LNCaP clone FGC (cell line): ENCODE results near the gene UBE2E1.

Experiments
- DNase-seq: peaks from one replicate; pipeline ENCODE4 v3.0.0-alpha.2; 2011; ENCODE audit warnings: low read depth
- H3K4me3 ChIP-seq: 2 replicates; pipeline ENCODE4 v1.5.1; 2011; ENCODE audit warnings: mild to moderate bottlenecking, low read depth, low read length, control low read depth
- TF ChIP-seq, protein P1 (sequence below): IDR thresholded peaks from 2 replicates; pipeline ENCODE4 v1.5.1; 2012; ENCODE audit warnings: mild to moderate bottlenecking; ENCODE audit not compliant: control insufficient read depth, insufficient read depth; ENCODE audit errors: extremely low read depth

The UBE2E1 gene

DNA sequence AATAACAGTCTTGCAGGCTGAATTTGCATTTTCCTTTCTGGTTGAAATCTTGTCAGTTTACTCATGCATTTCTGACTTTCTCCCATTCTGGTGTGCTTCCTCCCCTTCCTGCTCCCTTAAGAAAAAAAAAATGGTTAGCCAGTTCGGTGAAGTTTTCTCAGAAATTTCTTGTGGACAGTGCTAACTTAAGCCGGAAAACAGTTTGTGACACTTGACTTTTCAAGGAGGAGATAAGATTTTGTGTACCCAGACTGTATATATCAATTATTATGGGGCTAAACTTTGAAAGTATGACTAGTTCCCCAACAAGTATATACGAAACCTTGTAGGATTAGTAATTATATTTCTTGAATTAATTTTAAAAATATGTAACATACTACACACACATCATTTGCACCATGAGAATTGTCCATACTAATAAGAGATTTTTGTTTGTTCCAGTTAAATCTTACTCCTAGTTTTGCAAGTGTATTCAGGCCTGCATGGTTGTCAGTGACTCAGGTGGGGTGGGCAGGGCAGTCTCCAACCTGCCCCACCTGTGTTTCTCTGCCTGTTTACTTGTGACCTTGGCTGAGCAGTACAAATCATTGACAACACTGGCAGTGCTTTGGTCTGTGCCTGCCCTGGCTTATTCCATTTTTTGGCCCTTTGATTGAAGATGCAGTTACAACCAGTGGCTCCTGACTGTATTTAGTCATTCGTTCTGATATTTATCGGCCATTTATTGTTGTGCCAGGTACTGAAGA is 19.1 kb downstream of the UBE2E1 start:
- DNase-seq: no peak
- TF ChIP-seq, protein P1, sequence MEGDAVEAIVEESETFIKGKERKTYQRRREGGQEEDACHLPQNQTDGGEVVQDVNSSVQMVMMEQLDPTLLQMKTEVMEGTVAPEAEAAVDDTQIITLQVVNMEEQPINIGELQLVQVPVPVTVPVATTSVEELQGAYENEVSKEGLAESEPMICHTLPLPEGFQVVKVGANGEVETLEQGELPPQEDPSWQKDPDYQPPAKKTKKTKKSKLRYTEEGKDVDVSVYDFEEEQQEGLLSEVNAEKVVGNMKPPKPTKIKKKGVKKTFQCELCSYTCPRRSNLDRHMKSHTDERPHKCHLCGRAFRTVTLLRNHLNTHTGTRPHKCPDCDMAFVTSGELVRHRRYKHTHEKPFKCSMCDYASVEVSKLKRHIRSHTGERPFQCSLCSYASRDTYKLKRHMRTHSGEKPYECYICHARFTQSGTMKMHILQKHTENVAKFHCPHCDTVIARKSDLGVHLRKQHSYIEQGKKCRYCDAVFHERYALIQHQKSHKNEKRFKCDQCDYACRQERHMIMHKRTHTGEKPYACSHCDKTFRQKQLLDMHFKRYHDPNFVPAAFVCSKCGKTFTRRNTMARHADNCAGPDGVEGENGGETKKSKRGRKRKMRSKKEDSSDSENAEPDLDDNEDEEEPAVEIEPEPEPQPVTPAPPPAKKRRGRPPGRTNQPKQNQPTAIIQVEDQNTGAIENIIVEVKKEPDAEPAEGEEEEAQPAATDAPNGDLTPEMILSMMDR: no peak

DNA sequence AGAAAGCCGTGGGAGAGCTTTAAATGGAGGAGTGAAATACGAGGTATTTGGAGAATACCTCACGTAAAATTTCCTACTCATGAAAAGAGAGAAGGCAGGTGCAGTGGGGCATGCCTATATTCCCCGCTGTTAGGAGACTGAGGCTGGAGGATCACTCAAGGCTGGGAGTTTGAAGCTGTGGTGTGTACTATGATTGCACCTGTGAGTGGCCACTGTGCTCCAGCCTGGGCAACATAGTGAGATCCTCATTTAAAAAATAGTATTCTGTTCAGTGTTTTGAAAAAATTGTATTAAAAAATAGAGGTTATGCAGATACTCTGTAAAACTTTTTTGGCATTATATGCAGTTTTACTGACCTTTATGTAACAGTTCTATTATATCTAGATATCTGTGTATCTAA is 20.0 kb downstream of the UBE2E1 start:
- no peak for DNase-seq
- no peak overlapping the region for H3K4me3 ChIP-seq
- TF ChIP-seq, protein P1: no peak

More for the DNA sequence above, 19.1 kb downstream of the UBE2E1 start:
- H3K4me3 ChIP-seq: no peak overlapping the region

DNA sequence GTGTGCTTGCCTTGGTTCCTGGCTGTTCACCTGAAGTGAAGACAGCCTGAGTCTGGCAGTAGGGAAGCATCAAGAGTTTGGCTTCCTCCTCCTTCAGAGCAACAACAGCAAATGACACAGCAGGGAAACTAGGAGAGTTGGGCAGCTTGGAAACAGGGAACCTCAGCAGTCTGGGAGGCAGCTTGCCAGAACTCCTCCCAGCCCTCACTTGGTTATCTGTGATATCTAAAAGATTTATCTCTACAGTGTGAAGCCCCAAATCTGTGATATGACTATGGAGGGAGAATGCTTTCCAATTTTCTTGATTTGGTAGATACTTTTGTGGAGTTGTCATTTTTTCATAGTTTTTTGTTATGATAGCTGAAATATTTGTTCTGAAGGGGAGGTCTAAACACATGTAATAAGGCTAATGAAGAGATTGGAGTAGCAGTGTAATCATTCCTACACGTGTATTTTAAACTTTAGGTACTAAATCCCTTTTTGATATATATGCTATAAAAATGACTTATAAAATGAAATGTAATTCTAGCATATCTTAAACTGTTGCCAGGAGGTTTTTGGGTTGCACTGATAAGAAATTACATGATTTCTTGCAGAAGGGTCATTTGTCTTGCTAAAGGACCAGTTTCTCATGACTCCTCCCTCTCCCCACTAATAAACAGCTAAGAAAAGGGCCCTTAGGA is 20.8 kb downstream of the UBE2E1 start:
- TF ChIP-seq, protein P1: no peak
- DNase-seq: no peak
- H3K4me3 ChIP-seq: no peak overlapping the region

DNA sequence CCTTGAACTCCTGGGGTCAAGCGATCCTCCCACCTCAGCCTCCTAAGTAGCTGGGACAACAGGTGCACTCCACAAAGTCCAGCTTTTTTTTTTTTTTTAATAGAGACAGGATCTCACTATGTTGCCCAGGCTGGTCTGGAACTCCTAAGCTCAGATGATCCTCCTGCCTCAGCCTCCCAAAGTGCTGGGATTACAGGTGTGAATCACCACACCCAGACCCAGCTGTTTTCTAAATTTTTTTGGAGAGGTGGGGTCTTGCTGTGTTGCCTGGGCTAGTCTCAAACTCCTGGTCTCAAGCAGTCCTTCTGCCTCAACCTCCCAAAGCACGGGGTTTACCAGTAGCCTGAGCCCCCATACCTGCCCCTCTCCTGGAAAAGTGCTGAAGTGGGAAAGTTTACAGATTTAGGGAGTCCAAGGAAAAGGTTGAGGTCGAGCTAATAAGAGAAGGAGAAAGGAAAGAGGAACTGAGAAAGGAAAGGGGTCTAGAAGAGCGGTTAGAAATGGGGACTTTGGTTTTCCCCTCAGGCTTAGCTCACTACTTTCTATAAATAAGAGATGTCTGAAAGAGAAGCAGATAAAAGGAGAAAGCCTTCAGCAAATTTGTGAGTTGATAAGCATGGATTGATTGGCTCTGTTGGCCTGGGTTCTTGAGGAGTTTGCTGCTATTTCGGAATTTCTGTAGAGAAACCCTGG is 23.6 kb downstream of the UBE2E1 start:
- H3K4me3 ChIP-seq: no peak overlapping the region
- TF ChIP-seq, protein P1: no peak
- DNase-seq: no peak

DNA sequence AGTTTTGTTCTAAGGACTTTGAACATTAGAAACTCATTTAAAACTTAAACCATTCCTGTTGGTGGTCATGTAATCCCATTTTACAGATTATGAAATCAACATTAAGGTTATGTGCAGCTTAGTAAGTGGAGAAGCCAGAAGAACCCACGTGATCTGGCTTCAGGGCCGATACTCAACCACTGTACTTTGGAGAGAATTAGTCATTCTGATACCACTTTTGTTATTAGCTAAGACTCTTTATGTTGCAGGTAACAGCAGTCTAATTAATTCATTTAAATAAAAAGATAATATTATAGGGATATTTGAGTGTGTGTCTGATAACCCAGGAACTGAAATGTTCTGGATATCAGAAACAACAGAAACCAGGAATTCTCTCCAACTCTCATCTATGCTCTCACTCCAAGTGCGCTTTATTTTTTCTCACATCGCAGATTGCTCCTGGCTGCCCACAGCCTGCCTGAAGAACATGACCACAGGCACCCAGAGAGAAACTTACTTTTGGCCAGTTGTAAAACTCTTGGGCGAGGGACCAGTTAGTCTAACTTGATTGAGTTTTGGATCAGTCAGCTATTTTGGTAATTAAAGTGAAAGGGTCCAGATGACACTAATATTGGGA is 25.2 kb downstream of the UBE2E1 start:
- TF ChIP-seq, protein P1: no peak
- DNase-seq: no peak
- no peak overlapping the region for H3K4me3 ChIP-seq

DNA sequence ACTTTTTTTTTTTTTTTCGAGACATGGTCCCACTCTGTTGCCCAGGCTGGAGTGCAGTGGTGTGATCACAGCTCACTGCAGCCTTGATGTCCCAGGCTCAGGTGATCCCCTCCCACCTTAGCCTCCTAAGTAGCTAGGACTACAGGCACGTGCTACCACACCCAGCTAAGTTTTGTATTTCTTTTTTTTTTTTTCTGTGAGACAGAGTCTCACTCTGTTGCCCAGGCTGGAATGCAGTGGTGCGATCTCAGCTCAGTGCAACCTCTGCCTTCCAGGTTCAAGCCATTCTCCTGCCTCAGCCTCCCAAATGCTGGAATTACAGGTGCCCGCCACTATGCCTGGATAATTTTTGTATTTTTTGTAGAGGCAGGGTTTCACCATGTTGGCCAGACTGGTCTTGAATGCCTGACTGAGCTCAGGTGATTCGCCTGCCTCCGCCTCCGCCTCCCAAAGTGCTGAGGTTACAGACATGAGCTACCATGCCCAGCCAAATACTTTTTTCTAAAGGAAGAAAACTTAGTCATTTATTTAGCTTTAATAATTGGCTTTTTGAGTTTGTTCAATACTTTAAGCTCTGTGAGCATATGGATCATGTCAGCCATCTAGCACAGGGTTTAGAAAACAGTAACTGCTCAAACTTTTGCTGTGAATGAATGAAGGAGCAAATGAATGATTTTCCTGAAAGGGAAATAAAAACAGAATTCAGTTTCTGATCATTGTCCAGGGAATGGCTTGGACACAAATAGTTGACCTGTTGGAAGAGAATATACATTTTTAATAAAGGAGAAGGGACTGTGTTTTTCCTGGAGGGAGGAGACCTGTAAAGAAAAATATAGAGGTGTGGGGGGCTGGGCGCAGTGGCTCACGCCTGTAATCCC is 26.0 kb downstream of the UBE2E1 start:
- TF ChIP-seq, protein P1: no peak
- H3K4me3 ChIP-seq: no peak overlapping the region
- no peak for DNase-seq
